Endothelial cell of umbilical vein (primary cell): ENCODE measurements around the gene FAM133A. TPM values are rescaled to one million over a fixed set of nuclear protein-coding genes. Genes with fewer than 3 reads are reported as not detected.

Experiments
- BruUV-seq: library from RNA; stranded (reverse); fragments of 400-500 nt; replicated peaks from 2 replicates; lab custom pipeline; 2021; lab: Mats Ljungman, UMichigan
- CTCF ChIA-PET: fragments of 300-600, 350-600 bp; sonication (Branson Sonifier 250); formaldehyde crosslinking; loops from one replicate; lab custom pipeline; 2021; ENCODE audit warnings: antibody characterized with exemption, inconsistent platforms; lab: Charles Lee
- POLR2A ChIA-PET: fragments of 300-600, 350-600 bp; sonication (Branson Sonifier 250); formaldehyde crosslinking; loops from one replicate; lab custom pipeline; 2021; ENCODE audit warnings: antibody characterized with exemption, inconsistent platforms; lab: Charles Lee
- DNase-seq: peaks from one replicate; pipeline ENCODE4 v3.0.0-alpha.2; 2011; ENCODE audit warnings: low read depth, low spot score
- FAIRE-seq: peaks from 2 replicates; lab custom pipeline; 2011; peaks lifted over from hg19 to GRCh38; lab: Jason Lieb, UNC
- H2AFZ ChIP-seq: 2 replicates; pipeline ENCODE4 v1.6.0; 2012; ENCODE audit warnings: low read depth, low read length, control low read depth, inconsistent platforms
- H3K27ac ChIP-seq: 2 replicates; pipeline ENCODE4 v1.5.1; 2011; ENCODE audit warnings: low read depth, mild to moderate bottlenecking, control low read depth, low read length, moderate library complexity; ENCODE audit not compliant: insufficient read depth
- H3K27me3 ChIP-seq, 2 experiments: 2 replicates each; pipeline versions ENCODE4 v1.6.0 to v1.6.1; 2011; ENCODE audit warnings: low read length in 2 of 2, mixed read lengths in 1 of 2; ENCODE audit not compliant: control insufficient read depth in 2 of 2, insufficient read depth in 2 of 2
- H3K36me3 ChIP-seq, 2 experiments: 2 replicates in 1 of 2; 3 replicates in 1 of 2; pipeline ENCODE4 v1.5.1; 2011; ENCODE audit warnings: low read length in 2 of 2, mild to moderate bottlenecking in 1 of 2, moderate library complexity in 1 of 2; ENCODE audit not compliant: control insufficient read depth in 2 of 2, insufficient read depth in 2 of 2; ENCODE audit errors: extremely low read depth in 1 of 2
- H3K4me1 ChIP-seq: 3 replicates; pipeline ENCODE4 v1.5.1; 2011; ENCODE audit warnings: mild to moderate bottlenecking, low read length; ENCODE audit not compliant: control insufficient read depth, insufficient read depth; ENCODE audit errors: extremely low read depth
- H3K4me2 ChIP-seq: 2 replicates; pipeline ENCODE4 v1.6.1; 2011; ENCODE audit warnings: low read length, control low read depth, mixed read lengths; ENCODE audit not compliant: insufficient read depth
- H3K4me3 ChIP-seq, 3 experiments: fragments of 200-600 bp in 1 of 3; sonication (generic), shearing (Covaris generic) in 1 of 3; replicated peaks in 1 of 3; 2 replicates each; pipeline ENCODE4 v1.5.1; 2011 to 2016; ENCODE audit warnings: control low read depth in 3 of 3, low read length in 3 of 3, mild to moderate bottlenecking in 2 of 3, inconsistent platforms in 1 of 3, low read depth in 1 of 3, moderate library complexity in 1 of 3; ENCODE audit not compliant: insufficient read depth in 1 of 3
- H3K79me2 ChIP-seq: 2 replicates; pipeline ENCODE4 v1.6.0; 2012; ENCODE audit warnings: low read length, inconsistent platforms; ENCODE audit not compliant: control insufficient read depth, insufficient read depth
- H3K9ac ChIP-seq: replicated peaks from 2 replicates; pipeline ENCODE3; 2011; ENCODE audit warnings: low read length, control low read depth; ENCODE audit not compliant: insufficient read depth; ENCODE audit errors: extremely low read depth
- H3K9me1 ChIP-seq: replicated peaks from 3 replicates; pipeline ENCODE4 v1.6.0; 2011; ENCODE audit warnings: mild to moderate bottlenecking, low read length; ENCODE audit not compliant: control insufficient read depth, insufficient read depth; ENCODE audit errors: extremely low read depth
- H3K9me3 ChIP-seq: replicated peaks from 2 replicates; pipeline ENCODE4 v1.5.1; 2012; ENCODE audit warnings: low read length, inconsistent platforms; ENCODE audit not compliant: control insufficient read depth, insufficient read depth
- H4K20me1 ChIP-seq: replicated peaks from 2 replicates; pipeline ENCODE3; 2011; ENCODE audit warnings: mild to moderate bottlenecking, low read length; ENCODE audit not compliant: control insufficient read depth, insufficient read depth; ENCODE audit errors: extremely low read depth
- CTCF ChIP-seq, 2 donors: IDR thresholded peaks; 1 replicate in 1 of 2; 2 replicates in 1 of 2; pipeline ENCODE4 v1.5.1; 2011; ENCODE audit warnings: low read length in 2 of 2, mild to moderate bottlenecking in 2 of 2, moderate library complexity in 2 of 2, control low read depth in 1 of 2, inconsistent platforms in 1 of 2, low read depth in 1 of 2; ENCODE audit not compliant: insufficient read depth in 1 of 2; ENCODE audit errors: extremely low read depth in 1 of 2
- EZH2 ChIP-seq: IDR thresholded peaks from 2 replicates; pipeline ENCODE4 v1.6.1; 2012; ENCODE audit warnings: borderline replicate concordance, low read depth, mild to moderate bottlenecking, moderate library complexity, low read length, inconsistent platforms; ENCODE audit not compliant: severe bottlenecking
- FOS ChIP-seq: IDR thresholded peaks from 2 replicates; pipeline ENCODE4 v1.6.1; 2011; ENCODE audit warnings: mild to moderate bottlenecking, low read length, moderate library complexity, borderline replicate concordance; ENCODE audit not compliant: insufficient read depth
- GATA2 ChIP-seq: IDR thresholded peaks from 2 replicates; pipeline ENCODE4 v1.7.0; 2011; ENCODE audit warnings: low read depth, mild to moderate bottlenecking, moderate library complexity, mixed read lengths, low read length; ENCODE audit not compliant: insufficient read length, insufficient read depth
- JUN ChIP-seq: IDR thresholded peaks from 2 replicates; pipeline ENCODE4 v1.6.1; 2011; ENCODE audit warnings: borderline replicate concordance, low read depth; ENCODE audit not compliant: insufficient read length, insufficient read depth
- MAX ChIP-seq: IDR thresholded peaks from 2 replicates; pipeline ENCODE4 v1.6.1; 2011; ENCODE audit not compliant: insufficient read depth, insufficient read length
- MYC ChIP-seq: IDR thresholded peaks from one replicate; pipeline ENCODE4 v1.6.1; 2011; ENCODE audit warnings: mild to moderate bottlenecking, low read depth, low read length
- POLR2A ChIP-seq: IDR thresholded peaks from 2 replicates; pipeline ENCODE4 v1.6.1; 2012; ENCODE audit warnings: low read depth, mild to moderate bottlenecking, control low read depth, low read length
- POLR2AphosphoS5 ChIP-seq: IDR thresholded peaks from 2 replicates; pipeline ENCODE4 v1.6.1; 2012; ENCODE audit warnings: low read depth, mild to moderate bottlenecking, control low read depth, low read length, moderate library complexity; ENCODE audit not compliant: insufficient read depth
- dilution Hi-C: fragments of 300-500 bp; cut with MboI; formaldehyde crosslinking; loops from one replicate; pipeline ENCODE4 v1.15.0; 2019; ENCODE audit warnings: low sequenced_read_pairs; ENCODE audit not compliant: extremely low pct_ligation_motif_present
- intact Hi-C: fragments of 100-400 bp; cut with micrococcal nuclease; formaldehyde crosslinking; loops from one replicate; pipeline ENCODE4 v1.10.0; 2022
- polyA plus RNA-seq, 4 experiments: library from polyadenylated mRNA; depleted of rRNA in 3 of 4; stranded (reverse) in 3 of 4; unstranded in 1 of 4; fragments of >200 nt; gene quantifications; 2 replicates each; pipeline versions ENCODE4 v1.2.1 to v1.2.3, GENCODE V29; 2011 to 2012; ENCODE audit warnings: missing spikeins in 1 of 4
- total RNA-seq: library from RNA; stranded (reverse); gene quantifications from 2 replicates; pipeline ENCODE4 v1.2.3, GENCODE V29; 2021

FAM133A gene
- total and polyA plus RNA-seq, 2 donors (not counting 3 experiments of a cell fraction or from before 2014, with no cell fraction given) = not detected

DNA sequence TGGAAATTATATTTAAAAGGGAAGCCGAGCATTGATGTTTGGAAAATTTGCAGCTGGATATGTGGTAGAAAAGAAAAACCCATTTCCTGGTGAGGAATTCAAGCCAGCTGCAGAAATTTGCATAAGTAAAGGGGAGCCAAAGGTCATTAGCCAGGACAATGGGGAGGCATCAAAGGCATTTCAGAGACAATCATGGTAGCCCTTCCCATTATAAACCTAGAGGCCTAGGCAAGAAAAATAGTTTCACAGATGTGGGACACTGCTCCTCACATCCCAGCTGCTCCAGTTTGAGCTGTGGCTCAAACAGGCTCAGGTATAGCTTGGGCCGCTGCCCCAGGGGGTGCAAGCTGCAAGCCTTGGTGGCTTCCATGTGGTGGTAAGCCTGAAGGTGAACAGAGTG, 36.4 kb upstream of the FAM133A start:
- no peak overlapping the region for H3K4me3 ChIP-seq
- H3K27ac ChIP-seq = no peak overlapping the region
- H3K79me2 ChIP-seq = no peaks in the 10 kb centered on the region
- FAIRE-seq (no peak), DNase-seq (no peak)
- H3K9ac ChIP-seq = no peak overlapping the region
- no peak overlapping the region for H3K4me2 ChIP-seq
- H3K27me3 ChIP-seq = no peaks in the 10 kb centered on the region
- intact Hi-C loops (no loop called here), dilution Hi-C loops (no loop called here)
- no TSS peak for BruUV-seq
- H3K36me3 ChIP-seq = no peaks in the 10 kb centered on the region
- POLR2A ChIA-PET = no interaction called here
- TF ChIP-seq GATA2 (no peak), MAX (no peak), JUN (no peak), POLR2AphosphoS5 (no peak), POLR2A (no peak), MYC (no peak), CTCF (IDR thresholded peaks at IDR 0.05; ENCODE audit: extremely low read depth in 1 of 2, insufficient read depth in 1 of 2, low read depth in 1 of 2, low read length in 2 of 2) (no peak), EZH2 (no peak), FOS (no peak)
- no peak overlapping the region for H2AFZ ChIP-seq
- no peaks in the 10 kb centered on the region for H4K20me1 ChIP-seq
- no peaks in the 10 kb centered on the region for H3K4me1 ChIP-seq
- CTCF ChIA-PET = no interaction called here
- no peaks in the 10 kb centered on the region for H3K9me3 ChIP-seq
- no peaks in the 10 kb centered on the region for H3K9me1 ChIP-seq
